GM21390 (cell line): ENCODE measurements around the gene CPN2.
A peak's percentile ranks its signal among the peaks of the same experiment; 100 is the strongest.

ENCODE experiments used
- ATAC-seq: cut with Tn5 transposase; IDR thresholded peaks from one replicate; pipeline ENCODE4 v1.9.1; 2021; ENCODE audit not compliant: unreplicated experiment

Gene CPN2

GRCh38 chr3:194357681-194358080, 6.6 kb upstream of the CPN2 start:
- no peak for ATAC-seq

- ATAC-seq: no peak
Measured at GRCh38 chr3:194355379-194355778, 4.3 kb upstream of the CPN2 start.

GRCh38 chr3:194354315-194354714, 3.2 kb upstream of the CPN2 start:
- ATAC-seq: no peak

GRCh38 chr3:194352667-194353246, 1.6 kb upstream of the CPN2 start:
- no peak for ATAC-seq

GRCh38 chr3:194351952-194352536, 916 bp upstream of the CPN2 start:
- no peak for ATAC-seq

- no peak for ATAC-seq
Measured at GRCh38 chr3:194350726-194351071, 429 bp downstream of the CPN2 start.

- ATAC-seq: no peak
Measured at GRCh38 chr3:194348354-194348753, 2.8 kb downstream of the CPN2 start.

- no peak for ATAC-seq
Measured at GRCh38 chr3:194346621-194347020, 4.5 kb downstream of the CPN2 start.

- ATAC-seq: no peak
Measured at GRCh38 chr3:194346035-194346434, 5.1 kb downstream of the CPN2 start.

GRCh38 chr3:194344012-194344411, 7.1 kb downstream of the CPN2 start:
- ATAC-seq: no peak

- ATAC-seq: no peak
Measured at GRCh38 chr3:194343561-194343893, 7.6 kb downstream of the CPN2 start.

- no peak for ATAC-seq
Measured at GRCh38 chr3:194342861-194343560, 8.1 kb downstream of the CPN2 start.

GRCh38 chr3:194340757-194341400, 10.2 kb downstream of the CPN2 start:
- no peak for ATAC-seq

- ATAC-seq: no peak
Measured at GRCh38 chr3:194339840-194340239, 11.3 kb downstream of the CPN2 start.

GRCh38 chr3:194339356-194339755, 11.8 kb downstream of the CPN2 start:
- no peak for ATAC-seq

GRCh38 chr3:194337965-194338753, 13.0 kb downstream of the CPN2 start:
- no peak for ATAC-seq

- ATAC-seq: no peak
Measured at GRCh38 chr3:194336601-194337355, 14.3 kb downstream of the CPN2 start.

GRCh38 chr3:194333981-194334320, 17.2 kb downstream of the CPN2 start:
- no peak for ATAC-seq

- ATAC-seq: peak; percentile 98
Measured at GRCh38 chr3:194333212-194333980, 17.7 kb downstream of the CPN2 start.

- ATAC-seq: no peak
Measured at GRCh38 chr3:194332858-194333211, 18.3 kb downstream of the CPN2 start.
